Right ventricle myocardium superior (tissue), 1 donor: ENCODE data around the gene ANKRD34A. TPM values are rescaled to one million over a fixed set of nuclear protein-coding genes. Genes with fewer than 3 reads are reported as not detected.

Experiments
- ATAC-seq: fragments of 200-7000 bp; cut with Tn5 transposase; one replicate; pipeline ENCODE4 v1.9.1; 2020; ENCODE audit warnings: mild to moderate bottlenecking; ENCODE audit not compliant: poor library complexity
- DNase-seq: peaks from one replicate; pipeline ENCODE4 v3.0.0-alpha.2; 2020
- intact Hi-C: fragments of 100-400 bp; cut with DNase I; formaldehyde crosslinking; loops from one replicate; pipeline ENCODE4 v1.11.2; 2022
- total RNA-seq: library from RNA; stranded (reverse); fragmentation: NEBNext Ultra II Directional; extraction: Animal tissue kit (Norgen Biotek cat#: 25700); gene quantifications from one replicate; pipeline ENCODE4 v1.2.1, GENCODE V29; 2021
- donor health status: DM: no; HTN: yes; CAD: no; lungs with severe emphysema.

Gene ANKRD34A
- total RNA-seq, 1 donor from 2014 or later, result 0.59 TPM

DNA sequence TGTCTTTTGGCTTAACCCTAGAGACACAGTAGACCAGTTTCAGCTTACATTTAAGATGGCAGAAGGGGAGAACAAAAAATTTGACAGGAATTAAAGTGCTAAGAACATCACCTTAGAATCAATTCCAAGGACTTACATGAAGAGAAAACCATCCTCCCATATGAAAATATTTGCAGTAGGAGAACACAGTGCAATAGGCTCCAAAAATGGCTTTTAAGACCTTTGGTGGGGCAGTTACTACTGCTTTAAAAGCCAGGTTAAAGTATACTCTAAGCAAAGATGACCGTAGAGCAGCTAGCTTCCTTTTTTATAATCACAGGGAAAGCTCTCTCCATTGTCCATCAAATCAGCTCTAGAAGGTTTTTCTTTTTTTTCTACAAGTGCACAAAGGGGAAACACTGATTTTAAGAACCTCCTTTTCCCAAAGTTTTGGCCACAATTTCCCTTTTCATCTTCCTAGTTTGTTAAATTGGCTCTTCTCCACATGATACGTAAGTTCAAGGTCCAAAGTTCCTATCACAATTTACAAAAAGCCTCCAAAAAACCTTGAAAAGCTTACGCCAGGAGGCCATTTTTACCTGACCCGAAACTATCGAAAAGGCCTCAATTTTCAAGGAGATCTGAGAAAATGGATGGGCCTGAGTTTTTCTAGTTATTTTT lies 28.7 kb upstream of the ANKRD34A start:
- ATAC-seq, result no peak
- intact Hi-C loops, result no loop called here
- no peak for DNase-seq

- intact Hi-C loops, result no loop called here
- no peak for DNase-seq
- peak; percentile 1 for ATAC-seq
Measured at GRCh38 chr1:145992502-145992936, 28.1 kb upstream of the ANKRD34A start.

DNA sequence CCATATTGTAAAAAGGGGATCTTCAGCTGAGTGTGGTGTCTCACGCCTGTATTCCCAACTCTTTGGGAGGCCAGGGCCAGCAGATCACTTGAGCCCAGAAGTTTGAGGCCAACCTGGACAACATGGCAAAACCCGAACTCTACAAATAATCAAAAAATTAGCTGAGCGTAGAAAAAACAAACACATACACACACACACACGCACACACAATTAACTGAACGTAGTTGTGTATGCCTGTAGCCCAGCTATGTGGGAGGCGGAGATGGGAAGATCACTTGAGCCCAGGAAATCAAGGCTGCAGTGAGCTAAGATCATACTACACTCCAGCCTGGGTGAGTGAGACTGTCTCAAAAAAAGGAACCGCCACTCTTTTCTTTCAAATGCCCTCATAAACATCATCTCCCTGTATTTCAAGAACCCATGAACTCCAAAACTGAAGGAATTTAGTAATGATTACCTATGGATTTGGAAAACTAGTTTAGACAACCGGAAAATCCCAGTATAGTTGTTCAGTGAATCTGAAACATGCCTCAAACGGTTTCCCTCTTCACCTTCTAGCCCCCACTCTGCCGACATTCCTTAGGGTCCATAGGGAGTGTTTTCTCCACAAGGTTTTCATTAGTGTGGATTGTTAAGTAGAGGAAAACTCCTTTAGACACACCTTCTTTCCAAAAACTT lies 27.5 kb upstream of the ANKRD34A start:
- peak; percentile 20 for ATAC-seq
- intact Hi-C loops, result no loop called here
- no peak for DNase-seq

- DNase-seq, result no peak
- ATAC-seq, result peak; percentile 5
- intact Hi-C loops, result no loop called here
Measured at GRCh38 chr1:145990249-145990855, 26.0 kb upstream of the ANKRD34A start.

- no peak for ATAC-seq
- intact Hi-C loops, result no loop called here
- DNase-seq, result no peak
Measured at GRCh38 chr1:145988773-145989172, 24.4 kb upstream of the ANKRD34A start.

DNA sequence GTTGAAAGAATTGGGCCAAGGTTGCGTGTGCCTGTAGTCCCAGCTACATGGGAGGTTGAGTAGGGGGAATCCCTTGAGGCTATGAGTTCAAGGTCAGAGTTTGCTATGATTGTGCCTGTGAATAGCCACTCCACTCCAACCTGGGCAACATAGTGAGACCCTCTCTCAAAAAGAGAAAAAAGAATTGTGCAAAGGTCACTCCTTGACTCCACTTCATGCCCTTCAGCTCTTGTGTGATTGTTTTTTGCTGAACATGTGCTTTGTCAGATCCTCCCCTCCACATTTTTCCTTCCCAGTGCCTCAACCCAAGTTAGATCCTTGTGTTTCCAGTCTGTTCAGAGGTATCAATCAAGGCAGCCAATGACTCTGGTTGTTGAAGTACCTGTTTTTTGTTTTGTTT lies 23.6 kb upstream of the ANKRD34A start:
- ATAC-seq (no peak), DNase-seq (no peak)
- intact Hi-C loops, result no loop called here

GRCh38 chr1:145986551-145986950 lies 22.2 kb upstream of the ANKRD34A start:
- ATAC-seq (no peak), DNase-seq (no peak)
- intact Hi-C loops, result no loop called here

DNA sequence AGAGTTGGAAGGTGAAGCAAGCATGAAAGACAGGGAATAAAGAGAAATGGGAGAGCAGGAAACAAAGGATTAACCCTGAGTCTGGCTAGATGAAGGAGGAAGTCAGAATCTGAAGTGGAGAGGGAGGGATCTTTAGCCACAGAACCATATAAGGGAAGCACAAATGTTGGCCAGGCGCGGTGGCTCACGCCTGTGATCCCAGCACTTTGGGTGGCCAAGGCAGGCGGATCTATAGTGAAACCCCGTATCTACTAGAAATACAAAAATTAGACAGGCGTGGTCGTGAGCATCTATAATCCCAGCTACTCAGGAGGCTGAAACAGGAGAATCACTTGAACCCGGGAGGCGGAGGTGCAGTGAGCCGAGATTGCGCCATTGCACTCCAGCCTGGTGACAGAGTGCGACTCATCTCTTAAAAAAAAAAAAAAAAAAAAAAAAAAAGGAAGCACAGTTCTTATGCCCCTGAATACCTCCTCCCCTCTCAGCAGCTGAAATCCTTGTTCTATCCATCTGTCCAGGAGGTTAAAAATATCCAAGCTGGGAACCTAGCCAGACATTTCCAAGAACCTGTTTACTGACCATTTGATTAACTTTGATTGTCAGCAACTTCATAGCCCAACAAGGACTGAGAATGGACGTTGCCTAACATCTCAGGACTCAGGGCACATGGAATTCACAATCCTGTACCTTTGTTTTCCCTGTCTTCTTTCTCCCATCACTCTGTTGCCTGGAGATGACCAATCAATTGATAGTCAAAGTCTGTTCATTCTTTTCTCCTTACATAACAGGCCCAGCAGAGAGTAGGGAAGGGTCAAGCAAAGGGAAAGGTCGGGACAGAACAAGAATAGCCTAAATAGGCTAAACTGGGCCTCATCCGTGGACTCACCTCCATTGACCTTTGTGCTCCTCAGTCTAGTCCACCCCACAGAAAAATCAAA lies 21.4 kb upstream of the ANKRD34A start:
- DNase-seq (peak; percentile 78), ATAC-seq (peak; percentile 47)
- intact Hi-C loops, result no loop called here

DNA sequence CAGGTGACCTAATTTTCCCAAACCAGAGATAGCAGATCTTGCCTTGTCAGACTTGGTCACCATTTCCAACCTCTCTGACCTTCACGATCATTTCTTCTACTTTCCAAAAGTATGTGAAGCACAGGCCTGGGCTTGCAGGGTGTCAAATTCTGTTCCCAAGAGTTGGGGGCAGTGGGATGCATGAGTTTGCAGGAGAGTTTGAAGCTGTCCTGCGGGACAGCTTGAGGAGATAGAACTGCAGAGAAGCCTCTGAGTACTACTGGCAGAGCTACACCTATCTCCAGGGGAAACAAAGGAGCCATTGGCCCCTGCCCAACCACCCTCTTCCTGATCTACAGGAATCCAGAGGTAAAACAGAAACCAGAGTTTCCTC lies 20.7 kb upstream of the ANKRD34A start:
- intact Hi-C loops, result no loop called here
- DNase-seq (no peak), ATAC-seq (no peak)

DNA sequence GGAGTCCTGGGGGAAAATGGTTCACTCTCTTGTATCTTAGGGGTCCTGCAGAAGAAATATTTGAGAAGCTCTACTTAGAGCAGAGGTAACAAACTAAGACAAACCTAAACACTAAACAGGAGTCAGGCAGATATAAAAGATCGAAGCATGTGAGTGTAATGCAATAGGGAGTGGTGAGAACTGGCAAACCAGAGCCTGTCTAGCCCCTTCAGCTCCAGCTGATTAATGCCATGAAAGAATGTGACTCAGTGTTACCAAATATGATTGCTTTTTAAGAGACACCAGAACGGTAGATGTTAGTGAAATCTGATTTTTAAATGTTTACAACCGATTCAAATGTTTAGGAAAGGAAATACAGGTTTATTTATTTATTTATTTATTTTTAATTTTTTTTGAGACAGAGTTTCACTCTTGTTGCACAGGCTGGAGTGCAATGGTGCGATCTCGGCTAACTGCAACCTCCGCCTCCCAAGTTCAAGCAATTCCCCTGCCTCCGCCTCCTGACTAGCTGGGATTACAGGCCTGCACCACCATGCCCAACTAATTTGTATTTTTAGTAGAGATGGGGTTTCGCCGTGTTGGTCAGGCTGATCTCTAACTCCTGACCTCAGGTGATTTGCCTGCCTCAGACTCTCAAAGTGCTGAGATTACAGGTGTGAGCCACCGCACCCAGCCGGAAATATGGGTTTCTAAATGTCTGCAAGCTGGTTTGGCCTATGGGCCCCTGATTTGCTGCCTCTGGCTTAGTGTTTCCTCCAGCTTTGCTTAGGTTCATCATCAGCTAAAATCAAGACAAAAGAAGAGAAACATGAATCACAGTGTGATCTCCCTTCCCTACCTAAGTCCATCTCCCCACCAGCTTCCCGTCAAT lies 19.8 kb upstream of the ANKRD34A start:
- DNase-seq, result no peak
- ATAC-seq, result no peak
- intact Hi-C loops, result no loop called here

- no peak for DNase-seq
- intact Hi-C loops, result no loop called here
- peak; percentile 5 for ATAC-seq
Measured at GRCh38 chr1:145983206-145983675, 18.9 kb upstream of the ANKRD34A start.

DNA sequence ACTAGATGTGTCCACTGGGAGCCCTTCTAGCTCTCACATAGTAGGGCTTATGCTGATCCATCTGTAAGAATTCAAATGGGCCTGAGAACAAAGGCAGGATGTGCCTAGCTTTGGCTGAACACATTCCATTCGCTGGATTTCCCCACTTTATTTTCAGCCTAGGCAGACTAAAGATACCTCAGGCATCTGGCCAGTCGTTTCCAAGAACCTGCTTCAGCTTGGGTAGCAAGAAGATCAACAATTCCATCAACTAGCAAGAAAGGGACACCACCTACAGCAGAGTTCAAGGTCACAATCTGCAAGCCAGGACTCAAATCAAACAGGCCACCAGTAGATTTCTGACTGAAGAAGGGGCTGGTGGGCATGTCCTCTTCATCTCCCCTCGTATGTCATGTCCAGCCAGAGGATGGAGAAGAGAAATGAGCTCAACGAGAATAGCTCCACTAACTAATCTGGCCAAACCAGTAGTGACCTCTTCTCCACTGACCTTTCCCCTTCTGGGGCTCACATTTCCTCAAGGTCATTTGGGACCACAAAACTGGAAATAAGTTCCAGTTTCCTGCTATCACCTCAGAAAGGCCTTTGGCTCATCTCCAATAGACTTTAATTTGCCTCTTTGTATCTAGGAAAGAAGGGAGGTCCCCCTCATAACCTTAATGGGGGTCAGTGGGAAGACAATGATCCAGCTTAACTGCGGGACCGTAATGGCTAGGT lies 17.8 kb upstream of the ANKRD34A start:
- no peak for DNase-seq
- intact Hi-C loops, result no loop called here
- ATAC-seq, result no peak

- DNase-seq (no peak), ATAC-seq (peak; percentile 40)
- intact Hi-C loops, result no loop called here
Measured at GRCh38 chr1:145980457-145980994, 16.2 kb upstream of the ANKRD34A start.

DNA sequence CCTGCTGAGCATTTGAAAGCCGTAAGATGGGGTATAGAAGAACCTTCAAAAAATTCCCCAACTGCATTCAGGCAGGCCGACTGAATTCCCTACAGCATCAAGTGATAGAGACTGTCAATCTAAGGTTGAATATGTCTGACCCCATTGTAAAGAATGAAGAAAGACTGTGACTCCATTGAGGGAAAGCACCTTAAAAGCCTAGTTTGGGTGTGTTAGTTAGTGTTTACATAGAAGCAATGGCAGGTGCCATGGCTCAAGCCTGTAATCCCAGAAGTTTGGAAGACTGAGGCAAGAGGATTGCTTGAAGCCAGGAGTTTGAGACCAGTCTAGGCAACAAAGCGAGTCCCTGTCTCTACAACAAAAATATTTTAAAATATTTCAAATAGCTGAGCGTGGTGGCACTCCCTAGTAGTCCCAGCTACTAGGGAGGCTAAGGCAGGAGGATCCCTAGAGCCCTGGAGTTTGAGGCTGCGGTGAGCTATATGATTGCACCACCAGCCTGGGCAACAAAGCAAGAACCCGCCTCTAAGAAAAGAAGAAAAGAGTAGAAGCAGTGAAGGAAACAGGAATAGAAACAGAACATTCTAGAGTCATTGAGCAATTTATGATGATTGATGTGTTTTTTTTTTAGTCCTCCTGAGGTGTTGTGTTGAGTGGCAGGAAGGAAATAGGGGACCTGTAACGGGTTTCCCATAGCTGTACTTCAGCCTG lies 15.5 kb upstream of the ANKRD34A start:
- DNase-seq (peak; percentile 69), ATAC-seq (peak; percentile 4)
- intact Hi-C loops, result loop anchor here (10.0 kb wide), 1 partner anchor 65 kb away; the partner anchor contains the start of genes ITGA10 and PEX11B

- ATAC-seq (peak; percentile 85), DNase-seq (peak; percentile 95)
- intact Hi-C loops, result loop anchor here (10.0 kb wide), 1 partner anchor 64 kb away; the partner anchor contains the start of genes ITGA10 and PEX11B
Measured at GRCh38 chr1:145978854-145979745, 14.7 kb upstream of the ANKRD34A start.
